BJ (cell line): ENCODE measurements around the gene SLC6A12. TPM values are rescaled to one million over a fixed set of nuclear protein-coding genes. Genes with fewer than 3 reads are reported as not detected.

Experiments
- CTCF ChIA-PET: fragments of 350-600 bp; formaldehyde crosslinking; extraction: SDS; loops from one replicate; lab custom pipeline; 2021; ENCODE audit warnings: antibody characterized with exemption, inconsistent platforms; lab: Yijun Ruan, JAX
- POLR2A ChIA-PET: fragments of 300-600 bp; sonication (Branson Sonifier 250); formaldehyde crosslinking; extraction: SDS; loops from one replicate; lab custom pipeline; 2021; ENCODE audit warnings: antibody characterized with exemption; lab: Charles Lee
- DNase-seq: peaks from one replicate; pipeline ENCODE4 v3.0.0-alpha.2; 2011; ENCODE audit warnings: low read depth
- H3K27me3 ChIP-seq: 2 replicates; pipeline ENCODE4 v1.6.0; 2011; ENCODE audit warnings: low read length; ENCODE audit not compliant: control insufficient read depth, insufficient read depth
- H3K36me3 ChIP-seq: 2 replicates; pipeline ENCODE4 v1.5.1; 2011; ENCODE audit warnings: low read length; ENCODE audit not compliant: control insufficient read depth, insufficient read depth
- H3K4me3 ChIP-seq: 2 replicates; pipeline ENCODE4 v1.5.1; 2011; ENCODE audit warnings: low read depth, mild to moderate bottlenecking, control low read depth, low read length
- polyA plus RNA-seq: library from polyadenylated mRNA; depleted of rRNA; stranded (reverse); fragments of >200 nt; gene quantifications from 2 replicates; pipeline ENCODE4 v1.2.3, GENCODE V29; 2011
- TF ChIP-seq, protein P1 (sequence below): IDR thresholded peaks from 2 replicates; pipeline ENCODE4 v1.5.1; 2011; ENCODE audit warnings: low read depth, mild to moderate bottlenecking, control low read depth, inconsistent platforms, low read length, moderate library complexity; ENCODE audit not compliant: insufficient read depth

SLC6A12 gene
- polyA plus RNA-seq, 1 experiment = not detected

DNA sequence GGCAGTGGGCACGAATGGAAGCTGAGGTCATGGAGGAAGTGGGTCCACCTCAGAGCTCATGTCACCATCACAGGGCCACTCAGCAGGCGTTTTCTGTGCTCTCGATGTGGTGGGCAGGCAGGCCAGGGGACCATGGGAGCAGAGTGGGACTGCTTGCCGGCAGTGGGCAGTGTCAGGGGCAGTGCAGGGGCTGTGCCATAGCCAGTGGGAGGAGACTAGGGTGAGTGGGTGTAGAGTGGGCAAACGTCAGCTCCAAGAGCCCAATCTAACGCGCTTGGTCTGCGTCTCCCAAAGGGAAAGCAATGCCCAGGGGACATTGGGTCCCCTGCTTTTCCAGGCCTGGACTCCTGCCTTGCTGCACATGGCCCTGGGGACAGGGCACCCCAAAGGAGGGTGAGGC is 58.3 kb downstream of the SLC6A12 start:
- Histone ChIP-seq H3K36me3 (no peaks in the 10 kb centered on the region), H3K27me3 (peaks cover 4% of the 10 kb centered on the region), H3K4me3 (no peak overlapping the region)
- ChIA-PET POLR2A (no interaction called here), CTCF (interaction anchor here (1.0 kb wide), 1 partner anchor 10 kb away, joined by 3 read pairs; no protein-coding TSS in a partner anchor)
- TF ChIP-seq, protein P1, sequence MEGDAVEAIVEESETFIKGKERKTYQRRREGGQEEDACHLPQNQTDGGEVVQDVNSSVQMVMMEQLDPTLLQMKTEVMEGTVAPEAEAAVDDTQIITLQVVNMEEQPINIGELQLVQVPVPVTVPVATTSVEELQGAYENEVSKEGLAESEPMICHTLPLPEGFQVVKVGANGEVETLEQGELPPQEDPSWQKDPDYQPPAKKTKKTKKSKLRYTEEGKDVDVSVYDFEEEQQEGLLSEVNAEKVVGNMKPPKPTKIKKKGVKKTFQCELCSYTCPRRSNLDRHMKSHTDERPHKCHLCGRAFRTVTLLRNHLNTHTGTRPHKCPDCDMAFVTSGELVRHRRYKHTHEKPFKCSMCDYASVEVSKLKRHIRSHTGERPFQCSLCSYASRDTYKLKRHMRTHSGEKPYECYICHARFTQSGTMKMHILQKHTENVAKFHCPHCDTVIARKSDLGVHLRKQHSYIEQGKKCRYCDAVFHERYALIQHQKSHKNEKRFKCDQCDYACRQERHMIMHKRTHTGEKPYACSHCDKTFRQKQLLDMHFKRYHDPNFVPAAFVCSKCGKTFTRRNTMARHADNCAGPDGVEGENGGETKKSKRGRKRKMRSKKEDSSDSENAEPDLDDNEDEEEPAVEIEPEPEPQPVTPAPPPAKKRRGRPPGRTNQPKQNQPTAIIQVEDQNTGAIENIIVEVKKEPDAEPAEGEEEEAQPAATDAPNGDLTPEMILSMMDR = no peak
- DNase-seq = no peak

DNA sequence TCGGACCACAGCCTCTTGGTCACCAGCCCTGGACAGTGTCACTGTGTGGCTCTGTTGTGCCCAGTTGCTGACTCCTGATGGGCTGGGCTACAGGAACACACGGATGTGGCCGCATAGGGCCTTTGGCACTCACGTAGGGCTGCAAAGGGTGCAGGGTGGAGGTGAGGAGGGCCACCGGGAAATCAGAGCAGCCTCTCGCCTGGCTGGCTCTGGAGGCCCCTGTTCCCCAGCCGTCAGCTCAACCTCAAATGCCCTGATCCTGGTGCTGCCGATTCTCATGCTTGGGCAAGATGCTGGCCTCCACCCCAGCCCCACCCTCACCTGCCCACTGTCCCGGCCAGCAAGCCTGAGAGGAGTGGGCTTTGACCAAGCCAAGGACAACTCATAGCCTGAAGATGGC is 59.0 kb downstream of the SLC6A12 start:
- H3K36me3 ChIP-seq = no peaks in the 10 kb centered on the region
- no peak overlapping the region for H3K4me3 ChIP-seq
- CTCF ChIA-PET = interaction anchor here (1.0 kb wide), 1 partner anchor 11 kb away, joined by 3 read pairs; no protein-coding TSS in a partner anchor
- POLR2A ChIA-PET = no interaction called here
- DNase-seq = no peak
- peaks cover 4% of the 10 kb centered on the region for H3K27me3 ChIP-seq
- TF ChIP-seq, protein P1 = no peak

DNA sequence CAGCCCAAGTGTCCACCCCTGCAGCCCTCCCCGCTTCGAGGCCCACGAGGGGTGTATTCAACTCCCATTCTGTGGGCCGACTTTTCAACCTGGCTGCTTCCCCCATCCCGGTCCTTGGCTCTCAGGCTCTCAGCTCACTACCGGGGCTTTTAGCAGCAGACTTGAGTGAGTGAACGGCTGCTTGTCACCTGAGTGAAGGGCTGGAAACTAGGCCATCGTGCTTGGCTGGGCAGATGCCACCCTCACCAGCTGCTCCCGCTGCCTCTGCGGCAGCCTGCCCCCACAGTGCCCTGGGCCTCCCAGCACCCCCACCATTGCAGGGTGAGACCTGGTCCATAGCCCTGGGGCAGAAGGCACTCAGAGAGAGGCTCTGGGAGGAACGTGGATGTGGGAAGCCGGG is 59.9 kb downstream of the SLC6A12 start:
- ChIA-PET POLR2A (no interaction called here), CTCF (interaction anchor here (1.1 to 1.6 kb wide), 3 partner anchors 8 to 18 kb away, joined by 3 to 4 read pairs (median 4); no protein-coding TSS in a partner anchor)
- peaks cover 4% of the 10 kb centered on the region for H3K27me3 ChIP-seq
- no peak for DNase-seq
- TF ChIP-seq, protein P1 = no peak
- no peaks in the 10 kb centered on the region for H3K36me3 ChIP-seq
- no peak overlapping the region for H3K4me3 ChIP-seq

DNA sequence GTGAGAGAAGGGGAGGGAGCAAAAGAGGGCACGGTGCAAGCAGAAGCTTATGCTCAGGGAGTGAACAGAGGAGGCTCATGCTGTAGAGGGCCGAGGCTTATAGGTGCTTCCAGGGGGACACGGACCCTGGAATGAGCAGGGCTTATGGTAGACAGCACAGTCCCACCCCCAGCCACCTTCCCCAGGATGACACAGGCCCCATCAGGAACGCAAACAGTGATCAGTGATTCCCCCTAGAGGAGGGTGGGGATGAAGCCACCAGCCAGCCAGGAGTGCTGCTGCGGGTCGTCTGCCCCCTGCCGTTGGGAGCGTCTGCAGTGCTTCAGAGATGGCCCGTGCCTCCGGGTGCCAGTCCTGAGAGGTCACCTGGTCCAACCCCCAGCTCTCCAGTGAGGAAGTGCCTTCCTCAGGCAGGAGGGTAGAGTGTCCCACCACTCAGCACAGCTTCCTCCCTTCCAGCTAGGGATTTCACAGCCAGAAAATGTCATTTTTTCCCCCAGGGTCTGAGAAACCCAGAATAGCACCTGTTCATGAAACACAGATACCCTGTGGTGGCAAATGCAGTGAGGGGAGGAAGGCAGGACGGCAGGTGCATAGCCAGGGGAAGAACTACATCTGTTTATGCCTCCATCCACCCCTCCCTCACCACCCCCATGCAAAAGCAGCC is 60.7 kb downstream of the SLC6A12 start:
- TF ChIP-seq, protein P1 = peak; percentile 72
- H3K27me3 ChIP-seq = peaks cover 7% of the 10 kb centered on the region
- DNase-seq = no peak
- CTCF ChIA-PET = interaction anchor here (1.1 to 2.5 kb wide), 7 partner anchors 9 to 37 kb away, joined by 3 to 9 read pairs (median 4); no protein-coding TSS in a partner anchor
- H3K36me3 ChIP-seq = no peaks in the 10 kb centered on the region
- POLR2A ChIA-PET = no interaction called here
- no peak overlapping the region for H3K4me3 ChIP-seq

DNA sequence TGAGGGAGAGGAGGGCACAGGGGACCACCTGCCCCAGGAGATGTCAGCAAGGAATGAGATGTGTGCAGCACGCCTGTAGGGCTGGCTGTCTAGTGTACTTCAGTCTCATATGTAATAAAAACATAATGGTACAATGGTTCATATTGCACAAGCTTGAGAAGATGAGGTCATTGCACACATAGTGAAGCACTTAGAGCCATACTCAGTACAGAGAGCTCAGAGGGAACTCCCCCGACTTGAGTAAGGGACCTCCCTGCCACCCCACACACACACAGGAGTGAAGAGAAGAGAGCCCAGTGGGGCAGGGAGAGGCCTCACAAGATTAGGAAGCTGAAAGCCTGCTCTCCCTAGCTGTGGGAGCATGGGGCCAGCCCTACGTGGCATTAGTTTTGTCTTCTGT is 61.5 kb downstream of the SLC6A12 start:
- TF ChIP-seq, protein P1 = no peak
- no peak for DNase-seq
- POLR2A ChIA-PET = no interaction called here
- peaks cover 7% of the 10 kb centered on the region for H3K27me3 ChIP-seq
- H3K36me3 ChIP-seq = no peaks in the 10 kb centered on the region
- CTCF ChIA-PET = interaction anchor here (1.1 to 2.5 kb wide), 5 partner anchors 13 to 37 kb away, joined by 3 to 9 read pairs (median 4); no protein-coding TSS in a partner anchor
- no peak overlapping the region for H3K4me3 ChIP-seq
